ENCODE results near the gene TMEM132D.

Gene TMEM132D

GRCh38 chr12:129819391-129819790 lies 84.4 kb downstream of the TMEM132D start:
- no peak overlapping the region for H3K4me3 ChIP-seq (replicated peaks in 1 of 2; ENCODE audit: low read depth in 2 of 2, low read length in 2 of 2)
- TF ChIP-seq CTCF (IDR thresholded peaks at IDR 0.05; ENCODE audit: low read depth, low read length): no peak
- DNase-seq (ENCODE audit: low read depth in 2 of 2): no peak

GRCh38 chr12:129815846-129816245 lies 88.0 kb downstream of the TMEM132D start:
- DNase-seq (ENCODE audit: low read depth in 2 of 2): no peak
- no peak overlapping the region for H3K4me3 ChIP-seq (replicated peaks in 1 of 2; ENCODE audit: low read depth in 2 of 2, low read length in 2 of 2)
- no peak for TF ChIP-seq CTCF (IDR thresholded peaks at IDR 0.05; ENCODE audit: low read depth, low read length)

- H3K4me3 ChIP-seq (replicated peaks in 1 of 2; ENCODE audit: low read depth in 2 of 2, low read length in 2 of 2): no peak overlapping the region
- TF ChIP-seq CTCF (IDR thresholded peaks at IDR 0.05; ENCODE audit: low read depth, low read length): no peak
- DNase-seq (ENCODE audit: low read depth in 2 of 2): no peak
These were observed 91.9 kb downstream of the TMEM132D start for GRCh38 chr12:129811963-129812362.

GRCh38 chr12:129807136-129807535 lies 96.7 kb downstream of the TMEM132D start:
- no peak overlapping the region for H3K4me3 ChIP-seq (replicated peaks in 1 of 2; ENCODE audit: low read depth in 2 of 2, low read length in 2 of 2)
- DNase-seq (ENCODE audit: low read depth in 2 of 2): no peak
- no peak for TF ChIP-seq CTCF (IDR thresholded peaks at IDR 0.05; ENCODE audit: low read depth, low read length)

GRCh38 chr12:129791396-129791795 lies 112.4 kb downstream of the TMEM132D start:
- no peak overlapping the region for H3K4me3 ChIP-seq (replicated peaks in 1 of 2; ENCODE audit: low read depth in 2 of 2, low read length in 2 of 2)
- no peak for DNase-seq (ENCODE audit: low read depth in 2 of 2)
- TF ChIP-seq CTCF (IDR thresholded peaks at IDR 0.05; ENCODE audit: low read depth, low read length): no peak

GRCh38 chr12:129790930-129791329 lies 112.9 kb downstream of the TMEM132D start:
- no peak for TF ChIP-seq CTCF (IDR thresholded peaks at IDR 0.05; ENCODE audit: low read depth, low read length)
- DNase-seq (ENCODE audit: low read depth in 2 of 2): no peak
- H3K4me3 ChIP-seq (replicated peaks in 1 of 2; ENCODE audit: low read depth in 2 of 2, low read length in 2 of 2): no peak overlapping the region

- no peak overlapping the region for H3K4me3 ChIP-seq (replicated peaks in 1 of 2; ENCODE audit: low read depth in 2 of 2, low read length in 2 of 2)
- no peak for DNase-seq (ENCODE audit: low read depth in 2 of 2)
- no peak for TF ChIP-seq CTCF (IDR thresholded peaks at IDR 0.05; ENCODE audit: low read depth, low read length)
These were observed 113.5 kb downstream of the TMEM132D start for GRCh38 chr12:129790331-129790730.
